Measurements from ENCODE around the gene LRRC74A. TPM values are rescaled to one million over a fixed set of nuclear protein-coding genes. Genes with fewer than 3 reads are reported as not detected.

The LRRC74A gene
- total RNA-seq, 1 donor from 2014 or later, result not detected

GRCh38 chr14:76833011-76833410 lies 6.8 kb downstream of the LRRC74A start:
- peaks cover 43% of the 10 kb centered on the region for H3K27me3 Mint-ChIP-seq (ENCODE audit: unreplicated experiment)
- no peak overlapping the region for H3K27ac Mint-ChIP-seq (ENCODE audit: unreplicated experiment)
- H3K4me1 Mint-ChIP-seq (ENCODE audit: unreplicated experiment), result no peaks in the 10 kb centered on the region
- no peak for DNase-seq (ENCODE audit: extremely low spot score, unreplicated experiment)
- TF ChIP-seq CTCF (IDR thresholded peaks at IDR 0.05), result no peak
- H3K9me3 Mint-ChIP-seq (ENCODE audit: unreplicated experiment), result peaks cover 3% of the 10 kb centered on the region
- H3K4me3 Mint-ChIP-seq (ENCODE audit: unreplicated experiment), result no peak overlapping the region
- H3K36me3 Mint-ChIP-seq (ENCODE audit: unreplicated experiment), result no peaks in the 10 kb centered on the region

- Mint-ChIP-seq H3K27ac (ENCODE audit: unreplicated experiment) (no peak overlapping the region), H3K27me3 (ENCODE audit: unreplicated experiment) (peaks cover 44% of the 10 kb centered on the region), H3K4me1 (ENCODE audit: unreplicated experiment) (no peaks in the 10 kb centered on the region), H3K36me3 (ENCODE audit: unreplicated experiment) (no peaks in the 10 kb centered on the region), H3K4me3 (ENCODE audit: unreplicated experiment) (no peak overlapping the region), H3K9me3 (ENCODE audit: unreplicated experiment) (peaks cover 3% of the 10 kb centered on the region)
- DNase-seq (ENCODE audit: extremely low spot score, unreplicated experiment), result no peak
- TF ChIP-seq CTCF (IDR thresholded peaks at IDR 0.05), result no peak
Measured at GRCh38 chr14:76834241-76834661, 8.0 kb downstream of the LRRC74A start.

- Mint-ChIP-seq H3K27me3 (ENCODE audit: unreplicated experiment) (peaks cover 42% of the 10 kb centered on the region), H3K4me1 (ENCODE audit: unreplicated experiment) (no peaks in the 10 kb centered on the region), H3K27ac (ENCODE audit: unreplicated experiment) (no peak overlapping the region), H3K4me3 (ENCODE audit: unreplicated experiment) (no peak overlapping the region), H3K36me3 (ENCODE audit: unreplicated experiment) (no peaks in the 10 kb centered on the region), H3K9me3 (ENCODE audit: unreplicated experiment) (peaks cover 3% of the 10 kb centered on the region)
- no peak for TF ChIP-seq CTCF (IDR thresholded peaks at IDR 0.05)
- DNase-seq (ENCODE audit: extremely low spot score, unreplicated experiment), result no peak
Measured at GRCh38 chr14:76836029-76836630, 9.9 kb downstream of the LRRC74A start.

- no peak overlapping the region for H3K4me3 Mint-ChIP-seq (ENCODE audit: unreplicated experiment)
- no peaks in the 10 kb centered on the region for H3K36me3 Mint-ChIP-seq (ENCODE audit: unreplicated experiment)
- no peak overlapping the region for H3K27ac Mint-ChIP-seq (ENCODE audit: unreplicated experiment)
- peaks cover 39% of the 10 kb centered on the region for H3K27me3 Mint-ChIP-seq (ENCODE audit: unreplicated experiment)
- TF ChIP-seq CTCF (IDR thresholded peaks at IDR 0.05), result no peak
- DNase-seq (ENCODE audit: extremely low spot score, unreplicated experiment), result no peak
- no peaks in the 10 kb centered on the region for H3K9me3 Mint-ChIP-seq (ENCODE audit: unreplicated experiment)
- H3K4me1 Mint-ChIP-seq (ENCODE audit: unreplicated experiment), result no peaks in the 10 kb centered on the region
Measured at GRCh38 chr14:76837524-76837923, 11.3 kb downstream of the LRRC74A start.

GRCh38 chr14:76842414-76842813 lies 16.2 kb downstream of the LRRC74A start:
- Mint-ChIP-seq H3K27me3 (ENCODE audit: unreplicated experiment) (peaks cover 45% of the 10 kb centered on the region), H3K4me3 (ENCODE audit: unreplicated experiment) (no peak overlapping the region), H3K9me3 (ENCODE audit: unreplicated experiment) (no peaks in the 10 kb centered on the region), H3K27ac (ENCODE audit: unreplicated experiment) (no peak overlapping the region), H3K36me3 (ENCODE audit: unreplicated experiment) (no peaks in the 10 kb centered on the region), H3K4me1 (ENCODE audit: unreplicated experiment) (no peaks in the 10 kb centered on the region)
- DNase-seq (ENCODE audit: extremely low spot score, unreplicated experiment), result no peak
- no peak for TF ChIP-seq CTCF (IDR thresholded peaks at IDR 0.05)

All from osteocyte (in vitro differentiated cells).